ENCODE measurements around the gene GPR35. TPM values are rescaled to one million over a fixed set of nuclear protein-coding genes. Genes with fewer than 3 reads are reported as not detected.
A peak's percentile ranks its signal among the peaks of the same experiment; 100 is the strongest.

Gene GPR35
- total RNA-seq, 1 experiment from 2014 or later, result 1.9 TPM

DNA sequence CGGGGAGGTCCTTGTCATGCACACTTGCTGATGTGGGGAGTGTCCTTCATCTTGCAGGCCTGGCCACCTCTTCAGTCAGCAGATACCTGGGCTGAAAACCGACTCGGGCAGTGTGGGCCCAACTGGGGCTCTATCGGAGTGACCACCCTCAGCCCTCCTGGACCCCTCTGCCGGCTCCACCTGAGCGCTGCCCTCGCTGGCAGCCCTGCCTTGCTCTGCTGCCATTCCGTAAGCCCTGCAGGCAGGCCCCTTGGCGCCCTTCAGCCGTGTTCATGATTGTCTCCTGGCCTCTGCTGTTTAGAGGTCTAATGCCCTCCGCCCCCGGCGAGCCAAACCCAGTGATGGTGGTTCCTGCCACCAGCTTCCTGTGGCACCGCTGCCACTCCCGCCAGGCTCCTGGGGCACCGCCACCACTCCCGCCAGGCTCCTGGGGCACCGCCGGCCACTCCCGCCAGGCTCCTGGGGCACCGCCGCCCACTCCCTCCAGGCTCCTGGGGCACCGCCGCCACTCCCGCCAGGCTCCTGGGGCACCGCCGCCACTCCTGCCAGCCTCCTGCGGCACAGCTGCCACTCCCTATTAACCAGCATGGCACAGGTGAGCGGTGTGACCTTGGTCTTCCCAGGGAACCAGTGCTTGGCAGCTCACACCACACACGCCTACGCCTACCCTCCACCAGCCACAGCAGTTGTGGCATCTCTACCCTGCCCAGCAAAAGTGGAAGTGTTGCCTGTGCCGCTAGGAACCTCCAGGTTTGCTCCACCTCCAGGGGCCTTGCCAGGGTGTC lies 22.8 kb upstream of the GPR35 start:
- Histone ChIP-seq H4K20me1 (ENCODE audit: insufficient read depth, low read depth, low read length) (no peaks in the 10 kb centered on the region), H2AFZ (ENCODE audit: low read length) (no peak overlapping the region), H3K9ac (ENCODE audit: low read length) (no peak overlapping the region), H3K27me3 (ENCODE audit: low read length) (no peaks in the 10 kb centered on the region), H3K4me2 (ENCODE audit: low read depth, low read length, poor library complexity, severe bottlenecking) (no peak overlapping the region), H3K4me3 (ENCODE audit: low read length) (no peak overlapping the region), H3K27ac (ENCODE audit: low read length) (no peak overlapping the region), H3K9me3 (ENCODE audit: low read length) (no peaks in the 10 kb centered on the region), H3K36me3 (ENCODE audit: insufficient read depth, low read length) (no peaks in the 10 kb centered on the region), H3K79me2 (ENCODE audit: low read length) (no peaks in the 10 kb centered on the region), H3K4me1 (ENCODE audit: low read length) (no peaks in the 10 kb centered on the region), H3K9me2 (replicated peaks; ENCODE audit: insufficient read depth, low read length) (no peaks in the 10 kb centered on the region)
- DNase-seq, result no peak

GRCh38 chr2:240603081-240603835 lies 22.0 kb upstream of the GPR35 start:
- no peaks in the 10 kb centered on the region for H3K27me3 ChIP-seq (ENCODE audit: low read length)
- H3K4me1 ChIP-seq (ENCODE audit: low read length), result no peaks in the 10 kb centered on the region
- no peak overlapping the region for H3K4me3 ChIP-seq (ENCODE audit: low read length)
- H4K20me1 ChIP-seq (ENCODE audit: insufficient read depth, low read depth, low read length), result no peaks in the 10 kb centered on the region
- H2AFZ ChIP-seq (ENCODE audit: low read length), result no peak overlapping the region
- no peak overlapping the region for H3K4me2 ChIP-seq (ENCODE audit: low read depth, low read length, poor library complexity, severe bottlenecking)
- no peaks in the 10 kb centered on the region for H3K9me3 ChIP-seq (ENCODE audit: low read length)
- no peak overlapping the region for H3K9ac ChIP-seq (ENCODE audit: low read length)
- H3K27ac ChIP-seq (ENCODE audit: low read length), result no peak overlapping the region
- no peak for DNase-seq
- no peaks in the 10 kb centered on the region for H3K36me3 ChIP-seq (ENCODE audit: insufficient read depth, low read length)
- no peaks in the 10 kb centered on the region for H3K79me2 ChIP-seq (ENCODE audit: low read length)
- no peaks in the 10 kb centered on the region for H3K9me2 ChIP-seq (replicated peaks; ENCODE audit: insufficient read depth, low read length)

DNA sequence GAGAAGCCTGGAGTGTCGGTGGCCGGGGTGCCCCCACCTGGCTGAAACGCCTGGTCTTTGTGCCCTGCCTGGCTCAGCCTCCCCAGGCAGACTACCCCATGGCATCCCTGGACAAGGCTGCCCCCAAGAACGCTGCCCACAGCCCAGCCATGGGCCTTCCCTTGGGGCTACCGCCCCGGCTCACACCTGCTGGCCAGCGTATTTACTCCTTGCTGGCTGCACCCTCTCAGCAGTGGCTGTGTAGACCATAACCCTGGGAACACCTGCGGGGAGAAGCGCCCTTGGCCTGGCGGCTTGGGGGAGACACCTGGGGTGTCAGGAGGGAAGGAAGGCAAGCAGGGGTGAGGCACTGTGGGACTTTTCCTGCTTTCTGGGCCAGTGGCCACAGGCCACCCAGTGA lies 21.4 kb upstream of the GPR35 start:
- Histone ChIP-seq H3K4me3 (ENCODE audit: low read length) (no peak overlapping the region), H3K27me3 (ENCODE audit: low read length) (no peaks in the 10 kb centered on the region), H3K4me2 (ENCODE audit: low read depth, low read length, poor library complexity, severe bottlenecking) (no peak overlapping the region), H4K20me1 (ENCODE audit: insufficient read depth, low read depth, low read length) (no peaks in the 10 kb centered on the region), H3K36me3 (ENCODE audit: insufficient read depth, low read length) (no peaks in the 10 kb centered on the region), H3K4me1 (ENCODE audit: low read length) (no peaks in the 10 kb centered on the region), H3K9me2 (replicated peaks; ENCODE audit: insufficient read depth, low read length) (no peaks in the 10 kb centered on the region), H2AFZ (ENCODE audit: low read length) (no peak overlapping the region), H3K9ac (ENCODE audit: low read length) (no peak overlapping the region), H3K9me3 (ENCODE audit: low read length) (no peaks in the 10 kb centered on the region), H3K27ac (ENCODE audit: low read length) (no peak overlapping the region), H3K79me2 (ENCODE audit: low read length) (no peaks in the 10 kb centered on the region)
- no peak for DNase-seq

GRCh38 chr2:240604291-240604938 lies 20.9 kb upstream of the GPR35 start:
- Histone ChIP-seq H3K4me1 (ENCODE audit: low read length) (no peaks in the 10 kb centered on the region), H3K4me3 (ENCODE audit: low read length) (no peak overlapping the region), H3K27me3 (ENCODE audit: low read length) (no peaks in the 10 kb centered on the region), H3K9me2 (replicated peaks; ENCODE audit: insufficient read depth, low read length) (no peaks in the 10 kb centered on the region), H4K20me1 (ENCODE audit: insufficient read depth, low read depth, low read length) (no peaks in the 10 kb centered on the region), H3K36me3 (ENCODE audit: insufficient read depth, low read length) (no peaks in the 10 kb centered on the region), H2AFZ (ENCODE audit: low read length) (no peak overlapping the region), H3K79me2 (ENCODE audit: low read length) (no peaks in the 10 kb centered on the region), H3K9ac (ENCODE audit: low read length) (no peak overlapping the region), H3K9me3 (ENCODE audit: low read length) (no peaks in the 10 kb centered on the region), H3K4me2 (ENCODE audit: low read depth, low read length, poor library complexity, severe bottlenecking) (no peak overlapping the region), H3K27ac (ENCODE audit: low read length) (no peak overlapping the region)
- peak; percentile 50 for DNase-seq

DNA sequence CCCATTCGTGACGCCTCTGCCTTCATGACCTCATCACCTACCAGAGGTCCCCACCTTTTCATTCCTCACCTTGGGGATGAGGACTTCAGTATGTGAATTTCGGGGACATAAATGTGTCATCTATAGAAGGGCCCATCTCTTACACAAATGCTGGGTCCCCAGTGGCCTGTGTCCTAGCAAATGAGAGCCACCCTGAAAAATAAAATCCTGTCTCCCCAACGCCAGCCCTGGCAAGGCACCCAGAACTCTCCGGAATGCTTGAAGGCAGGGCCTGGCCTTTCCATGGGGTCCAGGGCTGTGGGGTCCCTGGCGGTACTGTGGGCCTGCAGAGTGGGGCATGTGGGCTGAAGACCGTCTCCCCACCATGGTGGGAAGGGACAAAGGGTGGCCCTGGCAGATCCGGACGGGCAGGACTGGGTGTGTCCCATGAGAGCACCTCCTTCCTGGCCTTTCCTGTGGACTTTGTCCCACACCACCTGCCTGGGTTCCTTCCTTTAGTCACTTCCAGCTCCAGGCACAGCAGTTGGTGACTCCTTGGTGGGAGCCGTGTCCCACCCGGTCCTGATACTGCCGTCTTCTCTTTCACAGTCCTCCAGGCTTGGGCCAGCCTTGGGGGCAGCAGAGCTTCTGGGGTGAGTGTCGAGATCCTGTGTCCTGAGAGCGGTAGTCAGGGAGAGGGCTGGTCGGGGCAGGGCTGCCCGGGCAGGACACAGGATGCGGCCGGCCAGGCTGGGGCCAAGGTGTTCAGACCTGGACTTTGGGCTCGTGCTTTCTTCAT lies 20.2 kb upstream of the GPR35 start:
- Histone ChIP-seq H3K4me2 (ENCODE audit: low read depth, low read length, poor library complexity, severe bottlenecking) (no peak overlapping the region), H3K27me3 (ENCODE audit: low read length) (no peaks in the 10 kb centered on the region), H3K27ac (ENCODE audit: low read length) (no peak overlapping the region), H3K4me1 (ENCODE audit: low read length) (no peaks in the 10 kb centered on the region), H3K9ac (ENCODE audit: low read length) (no peak overlapping the region), H4K20me1 (ENCODE audit: insufficient read depth, low read depth, low read length) (no peaks in the 10 kb centered on the region), H3K9me2 (replicated peaks; ENCODE audit: insufficient read depth, low read length) (no peaks in the 10 kb centered on the region), H3K79me2 (ENCODE audit: low read length) (no peaks in the 10 kb centered on the region), H3K9me3 (ENCODE audit: low read length) (no peaks in the 10 kb centered on the region), H3K36me3 (ENCODE audit: insufficient read depth, low read length) (no peaks in the 10 kb centered on the region), H2AFZ (ENCODE audit: low read length) (no peak overlapping the region), H3K4me3 (ENCODE audit: low read length) (no peak overlapping the region)
- DNase-seq, result no peak

DNA sequence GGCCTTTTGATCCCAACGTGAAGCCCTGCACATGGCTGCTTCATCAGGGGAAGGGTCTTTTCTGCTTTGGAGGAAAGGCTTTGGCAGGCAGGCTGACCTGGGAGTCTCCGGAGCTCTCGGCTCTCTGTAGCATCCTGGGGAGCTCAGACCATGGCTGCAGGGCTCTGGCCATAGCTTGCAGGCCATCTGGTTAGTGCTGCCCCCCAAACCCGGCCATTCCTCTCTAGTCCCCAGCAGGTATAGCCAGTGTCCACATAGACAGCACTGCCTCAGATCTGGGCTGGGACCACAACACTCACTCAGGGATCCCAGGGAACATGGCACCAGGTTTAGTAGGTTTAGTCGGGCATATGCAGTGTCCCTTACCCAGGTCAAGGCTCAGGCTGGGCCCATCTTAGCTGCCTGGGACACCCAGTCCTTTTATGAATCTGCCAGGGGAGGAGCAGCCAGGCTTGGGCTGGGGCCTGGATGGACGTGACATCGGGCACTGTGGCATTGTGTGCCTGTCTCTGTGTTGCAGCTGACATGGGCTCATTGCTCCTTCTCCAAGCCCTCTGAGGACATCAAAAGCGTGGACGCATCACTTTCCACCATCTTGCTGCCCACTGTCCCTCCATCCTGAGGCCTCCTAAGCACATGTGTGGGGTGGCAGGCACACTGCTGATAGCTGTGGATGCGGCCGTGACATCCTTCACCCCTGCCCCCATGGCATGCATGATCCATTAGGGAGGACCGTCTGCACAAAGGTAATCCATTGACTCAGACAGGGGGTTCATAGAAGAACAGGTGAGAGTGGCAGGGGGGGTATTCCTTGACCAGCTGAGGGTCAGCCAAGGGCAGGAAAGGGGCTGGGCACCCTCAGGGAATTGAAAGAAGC lies 19.2 kb upstream of the GPR35 start:
- no peak overlapping the region for H2AFZ ChIP-seq (ENCODE audit: low read length)
- DNase-seq, result no peak
- H3K79me2 ChIP-seq (ENCODE audit: low read length), result no peaks in the 10 kb centered on the region
- no peaks in the 10 kb centered on the region for H3K27me3 ChIP-seq (ENCODE audit: low read length)
- H3K4me2 ChIP-seq (ENCODE audit: low read depth, low read length, poor library complexity, severe bottlenecking), result no peak overlapping the region
- H3K9me2 ChIP-seq (replicated peaks; ENCODE audit: insufficient read depth, low read length), result no peaks in the 10 kb centered on the region
- no peak overlapping the region for H3K9ac ChIP-seq (ENCODE audit: low read length)
- H3K4me1 ChIP-seq (ENCODE audit: low read length), result no peaks in the 10 kb centered on the region
- no peaks in the 10 kb centered on the region for H3K9me3 ChIP-seq (ENCODE audit: low read length)
- H3K4me3 ChIP-seq (ENCODE audit: low read length), result no peak overlapping the region
- no peaks in the 10 kb centered on the region for H4K20me1 ChIP-seq (ENCODE audit: insufficient read depth, low read depth, low read length)
- no peaks in the 10 kb centered on the region for H3K36me3 ChIP-seq (ENCODE audit: insufficient read depth, low read length)
- H3K27ac ChIP-seq (ENCODE audit: low read length), result no peak overlapping the region

GRCh38 chr2:240611601-240612210 lies 13.6 kb upstream of the GPR35 start:
- Histone ChIP-seq H3K79me2 (ENCODE audit: low read length) (no peaks in the 10 kb centered on the region), H3K4me3 (ENCODE audit: low read length) (no peak overlapping the region), H4K20me1 (ENCODE audit: insufficient read depth, low read depth, low read length) (no peaks in the 10 kb centered on the region), H3K4me1 (ENCODE audit: low read length) (no peaks in the 10 kb centered on the region), H3K9me3 (ENCODE audit: low read length) (peaks cover 9% of the 10 kb centered on the region), H2AFZ (ENCODE audit: low read length) (no peak overlapping the region), H3K27ac (ENCODE audit: low read length) (no peak overlapping the region), H3K36me3 (ENCODE audit: insufficient read depth, low read length) (no peaks in the 10 kb centered on the region), H3K9me2 (replicated peaks; ENCODE audit: insufficient read depth, low read length) (no peaks in the 10 kb centered on the region), H3K27me3 (ENCODE audit: low read length) (no peaks in the 10 kb centered on the region), H3K4me2 (ENCODE audit: low read depth, low read length, poor library complexity, severe bottlenecking) (no peak overlapping the region), H3K9ac (ENCODE audit: low read length) (no peak overlapping the region)
- DNase-seq, result no peak
